CD4-positive, alpha-beta T cell treated with Interleukin-1 beta for 1 hour (primary cell): Measurements from ENCODE around the gene SMCO3.

Source experiments
- DNase-seq, 2 donors: peaks; one replicate each; pipeline ENCODE4 v3.0.0-alpha.2; 2020 to 2022

SMCO3 gene

DNA sequence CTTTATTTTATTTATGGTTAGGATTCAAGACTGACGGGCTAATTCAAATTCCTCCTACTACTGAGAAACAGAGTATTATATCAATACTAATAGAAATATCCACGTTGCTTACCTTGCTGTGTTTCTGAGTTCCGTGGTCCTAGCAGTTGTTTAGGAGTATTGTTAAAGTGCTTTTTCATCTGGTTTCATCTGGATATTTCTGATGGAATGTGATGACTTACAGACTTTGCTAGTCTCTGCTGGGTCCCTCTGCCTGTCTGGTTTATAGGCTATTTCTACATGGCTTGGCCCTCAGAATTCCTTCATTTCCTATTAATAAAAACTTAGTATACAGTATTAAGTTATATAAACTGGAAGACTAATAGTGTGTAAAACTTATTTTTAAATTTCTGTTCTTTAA is at the start of gene SMCO3:
Gene SMCO3, minus strand, starts transcription at position 169 of the 400 bp plus-strand sequence. CDS start 7,502 bp downstream, outside the sequence.
- DNase-seq, result no peak

DNA sequence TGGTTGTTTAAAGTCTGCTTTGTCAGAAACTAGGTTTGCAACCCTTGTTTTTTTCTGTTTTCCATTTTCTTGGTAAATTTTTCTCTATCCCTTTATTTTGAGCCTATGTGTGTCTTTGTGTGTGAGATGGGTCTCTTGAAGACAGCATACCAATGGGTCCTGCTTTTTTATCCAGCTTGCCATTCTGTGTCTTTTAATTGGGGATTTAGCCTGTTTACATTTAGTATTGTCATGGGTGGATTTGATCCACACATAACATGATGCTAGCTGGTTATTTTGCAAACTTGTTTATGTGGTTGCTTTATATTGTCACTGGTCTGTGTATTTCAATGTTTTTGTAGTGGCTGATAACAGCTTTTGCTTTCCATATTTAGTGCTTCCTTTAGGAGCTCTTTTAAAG is 46.5 kb upstream of the SMCO3 start:
- DNase-seq, result no peak

DNA sequence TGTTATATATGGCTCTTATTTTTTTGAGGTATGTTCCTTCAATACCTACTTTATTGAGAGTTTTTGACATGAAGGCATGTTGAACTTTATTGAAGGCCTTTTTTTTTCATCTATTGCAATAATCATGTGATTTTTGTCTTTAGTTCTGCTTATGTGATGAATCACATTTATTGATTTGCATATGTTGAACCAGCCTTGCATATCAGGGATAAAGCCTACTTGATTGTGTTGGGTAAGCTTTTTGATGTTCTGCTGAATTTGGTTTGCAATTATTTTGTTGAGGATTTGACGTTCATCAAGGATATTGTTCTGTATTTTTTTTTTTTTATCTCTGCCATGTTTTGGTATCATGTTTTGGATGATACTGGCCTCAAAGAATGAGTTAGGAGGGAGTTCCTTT is 44.5 kb upstream of the SMCO3 start:
- DNase-seq, result no peak

DNA sequence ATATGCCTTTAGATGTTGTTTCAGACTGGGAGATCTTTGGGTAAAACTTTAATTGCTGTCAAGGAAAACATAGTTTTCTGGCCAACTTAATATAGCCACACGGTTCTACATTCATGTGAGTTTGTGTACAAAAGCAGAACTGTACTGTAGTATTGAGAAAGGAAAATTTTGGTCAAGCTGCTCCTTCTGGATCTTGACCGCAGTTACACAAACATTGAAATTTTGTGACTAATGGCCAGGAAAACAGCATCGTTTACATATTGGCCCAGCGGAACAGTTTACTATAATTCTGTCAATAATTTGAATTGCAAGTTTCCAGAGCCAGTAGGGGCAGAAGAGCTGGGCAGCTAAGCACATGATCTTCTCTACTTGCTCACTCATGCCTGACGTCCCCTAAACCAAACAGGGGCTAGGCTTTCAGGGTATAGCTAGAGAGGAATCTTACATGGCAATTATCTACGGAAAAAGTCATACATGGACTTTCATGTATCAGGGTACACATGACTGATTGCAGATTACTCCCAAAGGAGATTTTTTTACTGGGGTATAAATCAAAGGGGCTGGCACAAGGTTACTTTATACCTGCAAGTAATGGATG is 40.7 kb upstream of the SMCO3 start:
- no peak for DNase-seq

DNA sequence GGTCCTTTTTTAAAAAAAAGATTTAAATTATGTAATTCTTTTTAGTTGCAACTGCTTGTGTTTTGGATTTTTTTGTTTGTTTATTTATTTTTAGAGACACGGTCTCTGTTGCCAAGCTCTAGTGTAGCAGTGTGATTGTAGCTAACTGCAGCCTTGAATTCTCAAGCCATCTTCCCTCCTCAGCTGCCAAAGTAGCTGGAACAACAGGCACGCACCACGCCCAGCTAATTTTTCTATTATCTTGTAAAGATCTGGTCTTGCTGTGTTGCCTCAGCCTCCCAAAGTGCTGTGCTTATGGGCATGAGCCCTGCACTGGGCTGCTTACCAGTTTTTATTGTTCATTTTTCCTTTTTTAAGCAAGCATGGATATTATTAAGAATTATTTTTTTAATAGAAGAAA is 40.0 kb upstream of the SMCO3 start:
- DNase-seq, result no peak

DNA sequence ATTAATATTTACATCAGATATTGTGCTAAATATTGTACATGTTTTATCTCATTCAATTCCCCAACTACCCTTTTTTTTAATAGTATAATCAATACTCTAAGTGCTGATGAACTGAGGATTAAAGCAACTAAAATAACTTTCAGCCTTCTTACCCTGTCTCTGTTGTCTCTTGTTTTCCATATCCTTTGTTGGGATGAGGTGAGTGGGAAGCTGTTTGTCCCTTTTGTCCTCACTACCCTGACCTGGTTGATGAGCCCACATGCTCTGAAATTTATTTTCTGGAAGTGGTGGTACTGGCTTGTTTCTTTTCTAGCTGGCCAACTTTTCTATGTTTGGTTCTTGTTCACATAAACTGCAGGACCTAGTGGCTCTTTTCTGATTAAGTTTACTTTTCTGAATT is 38.9 kb upstream of the SMCO3 start:
- no peak for DNase-seq

DNA sequence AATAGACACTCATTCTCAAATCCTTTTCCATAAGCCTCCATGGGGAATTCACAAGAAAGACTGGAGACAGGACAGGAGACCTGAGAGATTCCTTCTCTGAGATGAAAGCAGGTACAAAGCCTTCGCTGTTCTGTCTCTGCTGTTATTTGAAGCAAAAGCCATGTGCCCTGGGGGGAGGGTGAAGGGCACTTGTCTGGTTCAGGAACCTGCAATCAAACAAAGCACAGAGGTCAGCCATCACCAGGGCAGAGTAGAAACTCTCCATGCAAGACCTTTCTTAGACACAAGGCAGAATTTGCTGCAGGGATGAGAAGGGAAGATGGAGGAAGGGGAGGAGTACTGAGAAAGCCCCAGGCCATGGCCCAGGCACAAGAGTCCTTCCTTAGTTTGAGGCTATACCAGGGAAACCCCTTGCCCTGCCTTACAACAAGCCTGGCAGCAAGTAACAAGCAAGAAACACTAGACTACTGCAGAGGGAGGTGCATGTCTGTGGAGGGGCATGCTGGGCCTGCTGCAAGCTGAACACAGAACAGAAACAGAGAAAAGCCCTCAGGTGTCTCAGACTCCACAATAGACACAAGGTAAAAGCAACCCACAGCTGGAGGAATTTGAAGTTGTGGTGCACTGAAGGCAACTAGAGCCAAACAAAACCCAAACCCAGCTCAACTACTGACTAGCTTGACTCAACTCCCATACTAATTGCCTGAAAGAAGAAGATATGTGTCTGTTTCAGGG is 37.1 kb upstream of the SMCO3 start:
- DNase-seq, result no peak

DNA sequence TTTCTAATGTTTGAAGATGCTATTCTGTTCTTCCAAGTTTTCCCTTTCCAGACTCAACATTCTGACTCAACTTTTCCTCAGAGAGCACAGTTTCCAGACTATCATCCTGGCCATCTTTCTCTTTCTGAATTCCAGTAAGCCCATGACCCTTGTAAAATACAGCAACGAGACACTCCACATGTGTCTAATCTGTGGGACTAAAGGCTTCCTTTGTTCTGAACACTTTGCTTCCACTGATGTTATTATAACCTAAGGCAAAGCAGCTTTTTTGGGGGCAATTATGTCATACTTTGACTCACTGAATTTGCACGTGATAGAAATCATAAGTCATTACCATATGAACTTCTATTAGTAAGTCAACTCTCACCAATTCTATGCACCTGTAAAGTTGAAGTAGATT is 35.7 kb upstream of the SMCO3 start:
- no peak for DNase-seq

DNA sequence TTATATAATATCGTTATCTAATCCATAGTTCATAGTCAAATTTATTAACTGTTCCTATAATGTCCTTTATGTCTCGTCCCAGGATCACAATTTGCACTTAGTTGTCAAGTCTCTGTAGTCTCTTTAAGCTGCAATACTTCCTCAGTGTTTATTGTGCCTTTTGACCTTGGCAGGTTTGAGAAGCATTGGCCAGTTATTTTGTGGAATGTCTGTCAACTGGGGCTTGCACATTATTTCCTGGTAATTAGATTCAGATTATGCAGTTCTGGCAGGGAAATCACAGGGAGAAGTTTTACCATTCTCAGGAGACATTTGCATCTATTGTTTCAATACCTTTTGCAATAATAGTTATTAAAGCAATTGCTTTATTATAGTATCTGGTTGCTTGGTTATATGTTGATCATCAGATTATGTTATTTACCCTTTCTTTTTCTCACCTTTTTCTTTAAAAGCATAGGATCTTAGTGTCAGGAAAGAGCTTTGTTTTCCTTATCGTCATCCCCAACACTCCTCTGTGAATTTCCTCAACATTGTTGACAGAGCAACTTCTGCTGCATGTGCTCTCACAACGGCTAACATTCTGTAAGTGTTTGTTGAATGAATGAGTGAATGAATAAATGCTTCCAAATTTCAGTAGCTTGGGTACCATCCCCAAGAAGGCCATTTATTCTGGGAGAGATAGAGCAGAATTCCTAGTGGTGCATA is 33.0 kb upstream of the SMCO3 start:
- DNase-seq, result no peak

DNA sequence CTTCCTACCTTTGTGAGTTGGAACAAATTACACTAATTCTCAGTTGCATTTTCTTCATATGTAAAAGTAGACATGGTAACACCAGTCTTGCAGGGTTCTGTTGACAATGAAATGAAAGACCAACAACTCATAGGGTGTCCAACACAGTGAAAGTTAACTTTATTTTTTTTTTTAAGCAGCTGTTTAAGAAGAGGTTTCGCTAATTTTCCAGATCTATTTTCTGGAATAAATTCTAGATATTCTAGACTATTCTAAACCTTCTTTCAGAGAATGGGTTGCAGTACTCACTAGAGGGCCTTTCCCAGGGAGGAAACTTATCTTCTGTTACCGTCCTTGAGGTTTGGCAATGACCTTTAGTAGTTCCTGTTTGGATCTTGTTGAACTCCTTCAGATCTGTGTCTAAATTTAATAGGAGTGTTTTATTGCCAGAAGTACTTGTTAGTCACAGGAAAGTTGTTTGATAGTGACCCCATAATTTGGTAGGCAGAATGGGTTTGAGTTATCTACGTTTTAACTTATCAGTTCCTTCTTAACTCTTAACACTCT is 32.1 kb upstream of the SMCO3 start:
- DNase-seq, result no peak

DNA sequence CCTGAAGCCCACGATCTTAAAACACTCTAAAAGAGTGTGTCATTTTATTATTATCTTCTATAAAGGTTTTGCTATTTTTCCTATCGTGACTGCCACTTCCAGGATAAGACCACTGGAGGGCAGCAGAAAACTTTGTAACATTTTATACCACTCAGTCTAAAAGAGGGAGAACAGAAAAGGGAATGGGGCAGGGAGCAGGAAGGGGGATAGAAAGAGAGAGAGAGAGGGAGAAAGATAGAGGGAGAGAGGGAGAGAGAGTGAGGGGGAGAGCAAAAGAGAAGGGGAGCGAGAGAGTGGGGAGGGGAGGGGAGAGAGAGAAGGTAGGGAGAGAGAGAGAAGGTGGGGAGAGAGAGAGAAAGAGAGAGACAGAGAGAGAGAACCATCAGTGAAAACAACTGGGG is 31.4 kb upstream of the SMCO3 start:
- peak; percentile 42 to 67 for DNase-seq

DNA sequence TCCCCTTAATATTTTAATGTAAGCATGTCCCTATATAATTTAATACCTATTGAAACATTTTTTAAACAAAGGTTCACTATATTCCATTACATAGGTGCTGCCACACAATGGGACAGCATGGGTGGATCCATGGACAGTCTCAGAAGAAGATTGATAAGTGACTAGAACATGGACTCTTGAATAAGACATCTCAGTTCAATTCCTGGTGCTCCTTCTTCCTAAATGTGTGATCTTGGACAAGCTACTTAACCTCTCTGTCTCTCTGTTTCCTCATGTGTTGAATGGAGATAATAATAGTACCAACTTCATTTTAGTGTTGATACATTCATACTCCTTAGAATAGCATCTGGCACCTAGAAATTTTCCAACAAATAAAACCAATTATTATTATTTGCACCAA is 30.4 kb upstream of the SMCO3 start:
- no peak for DNase-seq

DNA sequence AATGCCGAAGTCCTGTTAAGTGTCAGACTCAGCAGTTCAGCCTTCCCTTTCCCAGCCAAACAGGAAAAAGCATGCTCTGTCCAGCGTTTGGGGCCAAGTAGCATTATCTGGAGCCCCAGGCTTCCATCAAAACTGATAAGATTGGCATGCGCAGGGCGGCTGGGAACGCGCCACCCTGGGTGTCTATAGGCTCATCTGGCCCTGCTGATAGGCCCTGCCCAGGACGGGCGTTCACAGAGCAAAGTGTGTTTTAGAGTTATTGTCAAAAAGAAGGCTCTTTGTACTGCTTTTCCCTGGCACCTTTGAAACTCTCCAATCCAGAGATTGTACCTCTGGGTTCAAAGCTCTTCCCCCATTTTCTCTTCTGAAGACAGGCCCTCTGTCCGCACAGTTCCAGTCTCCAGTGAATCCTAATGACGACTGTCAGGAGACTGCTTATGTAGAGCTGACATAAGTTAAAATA is 29.5 kb upstream of the SMCO3 start, which contains the start of gene ART4:
Gene ART4, minus strand, starts transcription at position 102 of the 463 bp plus-strand sequence. CDS start 413 bp downstream, outside the sequence.
- no peak for DNase-seq

DNA sequence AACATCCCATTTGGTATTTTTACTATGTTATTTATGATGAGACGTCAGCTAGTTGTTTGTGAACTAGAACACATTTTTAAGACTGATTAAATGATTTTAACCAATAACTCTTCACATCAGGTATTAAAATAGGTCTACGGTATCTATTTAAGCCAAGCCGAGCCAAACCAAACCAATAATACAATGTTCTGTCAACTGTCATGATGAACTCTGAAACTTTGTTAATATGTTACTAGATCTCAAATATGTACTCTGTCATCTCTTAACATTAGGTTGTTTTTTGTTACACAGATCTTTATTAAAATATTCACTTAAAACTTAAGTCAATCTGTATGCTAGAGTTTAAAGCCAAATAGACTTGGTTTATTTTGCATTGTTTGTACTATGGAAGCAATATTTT is 28.3 kb upstream of the SMCO3 start:
- no peak for DNase-seq

DNA sequence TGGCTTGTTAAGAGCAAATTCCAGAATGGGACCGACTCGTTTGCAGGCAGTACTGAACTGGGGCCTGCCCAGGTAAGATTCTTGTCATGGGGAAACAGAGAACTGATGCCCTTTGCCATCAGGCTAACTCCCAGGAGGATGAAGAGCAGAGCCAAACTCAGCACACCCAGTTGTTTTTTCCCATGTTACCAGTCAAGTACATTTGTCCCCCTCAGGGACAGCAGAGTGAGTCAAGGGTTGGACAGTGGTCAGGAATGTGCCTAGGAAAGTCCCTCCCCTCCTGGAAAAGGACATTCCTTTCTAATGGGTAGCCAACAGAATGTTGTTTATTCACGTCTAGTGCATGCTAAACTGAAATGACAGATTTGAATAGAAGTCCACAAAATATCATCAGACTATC is 27.8 kb upstream of the SMCO3 start:
- no peak for DNase-seq

DNA sequence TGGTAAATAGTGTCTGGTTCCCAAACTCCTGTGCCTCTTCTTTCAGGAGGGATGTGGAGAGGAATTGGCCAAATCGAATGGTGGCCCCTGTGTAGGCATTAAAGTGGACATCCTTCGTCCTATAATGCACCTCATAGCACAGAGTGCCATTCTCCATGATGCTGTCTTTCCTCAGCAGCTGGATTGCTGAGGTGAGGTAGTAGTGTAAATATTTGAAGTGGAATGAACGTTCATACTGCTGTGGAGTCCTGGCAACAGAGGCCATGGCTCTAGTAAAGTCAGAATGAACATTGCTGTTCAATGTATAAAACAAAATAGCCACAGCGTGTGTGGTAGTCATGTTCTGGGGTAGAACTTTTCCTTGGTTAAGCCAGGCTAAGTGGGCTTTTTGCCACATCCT is 26.6 kb upstream of the SMCO3 start:
- no peak for DNase-seq

DNA sequence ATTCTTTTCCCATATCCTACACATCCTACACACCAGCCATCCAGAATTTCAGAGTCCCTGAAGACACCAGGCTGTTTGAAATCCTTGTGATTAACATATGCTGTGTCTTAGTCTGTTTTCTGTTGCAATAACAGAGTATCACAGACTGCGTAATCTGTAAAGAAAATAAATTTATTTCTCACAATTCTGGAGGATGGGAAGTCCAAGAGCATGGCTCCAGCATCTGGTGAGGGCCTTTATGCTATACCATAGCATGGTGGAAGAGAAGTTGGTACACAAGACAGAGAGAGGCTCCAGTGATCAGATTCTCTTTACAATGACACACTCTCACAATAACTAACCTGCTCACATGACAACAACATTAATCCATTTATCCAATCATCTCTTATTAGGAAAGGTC is 25.3 kb upstream of the SMCO3 start:
- DNase-seq, result no peak

DNA sequence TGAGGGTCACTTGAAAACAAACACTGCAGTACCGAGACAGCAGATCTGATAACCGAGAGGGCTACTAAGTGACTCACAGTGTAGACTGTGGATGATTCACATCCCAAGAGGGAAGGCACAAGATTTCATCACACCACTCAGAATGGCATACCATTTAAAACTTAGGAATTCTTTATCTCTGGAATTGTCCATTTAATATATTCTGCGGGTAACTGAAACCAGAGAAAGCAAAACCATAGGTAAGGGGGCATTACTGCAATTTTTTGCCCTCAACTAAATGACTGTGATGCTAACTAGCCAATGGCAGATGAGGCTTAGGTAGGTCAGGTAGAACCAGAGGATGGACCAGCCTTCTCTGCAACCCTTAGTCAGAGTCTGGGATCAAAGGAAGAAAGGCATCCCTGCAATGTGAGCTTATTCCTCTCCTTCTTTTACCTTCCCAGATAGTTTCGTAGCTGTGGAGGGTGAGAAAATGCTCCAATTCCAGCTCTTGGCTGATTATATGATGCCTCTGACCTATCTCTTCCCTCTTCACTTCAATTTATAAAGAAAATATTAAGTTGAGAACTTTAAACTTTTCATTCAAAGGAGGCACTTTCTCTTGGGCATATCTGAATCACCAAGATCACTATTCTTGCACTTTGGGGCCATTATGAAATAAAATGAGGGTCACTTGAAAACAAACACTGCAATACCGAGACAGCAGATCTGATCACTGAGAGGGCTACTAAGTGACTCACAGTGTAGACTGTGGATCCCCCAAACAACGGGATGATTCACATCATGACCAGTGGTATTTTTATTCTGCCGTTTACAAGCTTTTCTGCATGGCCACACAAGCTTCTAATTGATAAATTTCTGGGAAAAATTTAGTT is 22.6 kb upstream of the SMCO3 start:
- DNase-seq, result no peak

DNA sequence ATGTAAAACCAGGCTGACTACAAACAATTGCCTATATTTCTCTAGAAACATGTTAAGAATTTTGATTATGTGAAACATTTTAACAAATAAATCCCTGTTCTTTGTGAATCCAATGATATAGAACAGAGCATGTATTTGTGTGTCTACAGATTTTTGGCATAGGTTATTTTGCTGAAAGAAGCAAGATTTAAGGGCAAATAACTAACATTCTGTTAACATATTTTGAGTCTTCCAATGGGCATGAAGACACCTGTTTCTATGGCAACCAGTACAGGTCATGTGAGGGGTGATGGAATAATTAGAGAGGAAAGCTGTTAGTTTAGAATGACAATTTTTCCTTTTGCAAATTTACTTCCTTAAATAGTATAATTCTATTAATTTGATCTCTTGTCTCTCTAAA is 20.5 kb upstream of the SMCO3 start:
- DNase-seq, result no peak

DNA sequence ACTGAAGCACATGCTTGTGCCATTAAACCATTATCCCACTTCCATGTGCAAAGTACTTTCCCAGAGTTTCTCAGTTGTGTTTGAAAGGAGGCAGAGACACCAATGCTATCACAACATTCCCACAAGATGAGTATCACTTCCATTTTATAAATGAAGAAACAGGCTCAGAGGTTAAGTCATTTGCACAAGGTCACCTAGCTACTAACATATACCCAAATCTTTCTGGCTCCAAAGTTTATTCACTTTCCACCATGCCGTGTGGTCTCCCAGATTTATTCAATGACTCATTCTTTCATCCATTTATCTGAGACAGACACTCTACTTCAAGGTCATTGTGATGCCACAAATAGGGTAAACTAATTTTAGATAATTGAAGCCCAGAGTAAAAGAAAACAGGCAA is 20.0 kb upstream of the SMCO3 start:
- DNase-seq, result no peak

DNA sequence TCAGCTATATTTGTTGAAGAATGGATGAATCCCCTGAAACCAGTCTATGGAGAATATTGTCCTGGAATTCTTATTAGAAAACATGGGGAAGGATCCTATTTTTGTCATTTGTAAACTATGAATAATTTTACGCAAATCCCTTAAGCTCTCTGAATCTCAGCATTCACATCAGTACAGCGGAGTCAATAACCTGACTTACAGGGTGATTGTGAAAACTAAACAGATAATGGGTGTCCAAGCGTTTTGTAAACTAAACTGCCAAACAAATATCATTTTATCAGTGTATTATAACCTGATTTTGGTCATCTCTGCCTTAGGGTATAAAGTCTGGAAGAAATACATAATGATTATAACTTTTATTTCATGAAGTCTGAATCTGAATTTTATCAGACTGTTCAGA is 19.4 kb upstream of the SMCO3 start:
- no peak for DNase-seq

DNA sequence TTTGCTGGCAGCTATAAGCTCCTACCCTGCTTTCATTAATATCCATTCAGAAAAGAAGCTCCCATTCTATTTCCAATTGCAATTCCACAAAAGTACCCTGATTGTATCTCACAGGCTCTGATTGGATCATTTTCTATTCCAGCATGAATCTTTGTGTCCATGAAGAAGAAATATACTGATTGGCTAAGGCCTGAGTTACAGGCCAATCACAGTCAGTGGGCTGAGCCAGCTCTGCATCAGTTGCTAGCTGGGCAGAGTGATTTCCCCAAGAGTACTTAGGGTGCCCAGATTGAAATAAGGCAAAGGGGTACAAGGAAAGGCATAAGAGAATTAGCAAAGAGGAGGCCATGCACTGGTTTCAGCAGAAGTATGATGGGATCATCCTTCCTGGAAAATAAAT is 14.9 kb upstream of the SMCO3 start:
- peak in 1 of 2 donors; percentile 17 for DNase-seq

DNA sequence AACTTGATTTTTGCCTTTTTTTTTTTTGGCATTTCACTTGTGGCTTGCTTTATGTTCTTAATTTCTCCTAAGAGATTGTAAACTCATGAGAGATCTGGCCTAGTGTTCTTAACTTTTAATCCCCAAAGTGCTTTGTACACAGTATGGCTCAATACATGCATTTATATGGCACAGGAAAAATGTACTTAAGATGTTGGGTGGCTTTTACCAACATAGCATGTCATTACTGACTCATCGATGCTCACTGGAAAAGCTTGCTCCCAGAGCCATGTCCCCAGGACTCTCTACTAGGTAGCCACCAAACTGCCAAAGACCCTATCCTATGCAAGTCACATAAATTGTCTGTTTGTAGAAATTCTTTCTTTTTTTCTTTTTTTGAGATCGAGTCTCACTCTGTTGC is 13.1 kb upstream of the SMCO3 start:
- no peak for DNase-seq
